Effector CD4-positive, alpha-beta T cell (primary cell): ENCODE data around the gene APP.

ENCODE experiments used
- DNase-seq: peaks from one replicate; pipeline ENCODE4 v3.0.0-alpha.2; 2020
- total RNA-seq: gene quantifications from one replicate; lab custom pipeline; 2026; lab: John Stamatoyannopoulos, UW

The APP gene
- total RNA-seq, result 46.7 reads per million, percentile 67 among the genes with 10 or more reads in this experiment

- DNase-seq, result peak; percentile 80
These were observed at the start of gene APP for GRCh38 chr21:26170471-26171257. Gene APP, minus strand, starts transcription at chr21:26170770. Its CDS starts 150 bp downstream, at chr21:26170620.

DNA sequence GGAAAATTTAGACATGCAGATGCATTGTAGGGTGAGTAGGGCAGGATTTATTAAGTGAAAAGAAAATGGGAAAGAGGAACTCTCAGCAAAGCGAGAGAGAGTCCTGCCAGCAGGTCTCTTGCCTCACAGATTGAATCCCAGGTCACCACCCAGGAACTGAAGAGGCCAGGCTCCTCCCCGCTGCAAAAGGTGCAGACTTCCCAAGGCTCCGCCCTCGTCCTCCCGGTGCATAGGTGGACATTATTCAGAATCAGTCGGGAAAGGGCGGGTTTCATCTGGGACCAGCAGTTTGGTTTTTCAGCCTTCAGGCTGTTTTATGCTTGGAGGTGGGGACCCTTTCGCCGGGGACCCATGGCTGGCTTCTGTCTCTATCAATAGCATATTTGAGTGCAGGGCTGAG is 41.6 kb upstream of the APP start:
- no peak for DNase-seq

DNA sequence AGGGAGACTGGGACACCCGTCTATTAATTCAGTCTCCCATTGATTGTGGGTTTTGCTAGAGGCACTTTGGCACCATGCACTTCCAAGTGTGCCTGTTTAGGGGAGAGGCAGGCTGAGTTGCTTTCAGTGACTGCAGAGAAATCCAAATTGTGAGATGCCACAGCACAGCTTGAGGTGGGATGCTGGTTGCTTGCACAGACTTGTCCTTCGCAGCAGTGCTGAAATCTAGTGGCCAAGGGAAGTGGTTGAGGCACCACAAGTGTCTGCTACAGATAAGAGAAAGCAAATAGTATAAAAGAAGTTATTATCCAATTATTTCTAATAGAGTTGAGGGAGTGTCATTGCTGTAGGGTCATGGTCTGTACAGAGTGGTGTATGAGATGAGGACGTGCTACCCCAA is 40.0 kb upstream of the APP start:
- no peak for DNase-seq

DNA sequence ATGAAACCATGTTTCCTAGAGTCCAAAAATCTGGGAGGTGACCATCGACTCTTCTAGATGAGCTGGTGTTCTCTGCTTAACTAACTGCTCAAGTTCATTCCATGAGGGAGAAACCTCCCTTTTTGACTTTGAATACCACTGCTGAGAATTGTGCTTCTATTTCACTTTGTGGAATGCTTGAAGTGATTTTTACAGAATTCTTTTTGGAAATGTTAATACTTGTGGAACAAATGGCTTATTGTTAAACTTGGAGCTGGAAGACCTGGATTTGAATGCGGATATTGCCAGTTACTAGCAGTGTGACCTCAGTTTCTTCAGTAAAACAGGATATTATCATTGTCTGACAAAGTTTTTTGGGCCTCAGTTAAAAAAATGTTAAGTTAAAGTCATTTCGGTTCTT is 36.5 kb upstream of the APP start:
- no peak for DNase-seq

GRCh38 chr21:26199456-26199855 is 28.9 kb upstream of the APP start:
- no peak for DNase-seq

DNA sequence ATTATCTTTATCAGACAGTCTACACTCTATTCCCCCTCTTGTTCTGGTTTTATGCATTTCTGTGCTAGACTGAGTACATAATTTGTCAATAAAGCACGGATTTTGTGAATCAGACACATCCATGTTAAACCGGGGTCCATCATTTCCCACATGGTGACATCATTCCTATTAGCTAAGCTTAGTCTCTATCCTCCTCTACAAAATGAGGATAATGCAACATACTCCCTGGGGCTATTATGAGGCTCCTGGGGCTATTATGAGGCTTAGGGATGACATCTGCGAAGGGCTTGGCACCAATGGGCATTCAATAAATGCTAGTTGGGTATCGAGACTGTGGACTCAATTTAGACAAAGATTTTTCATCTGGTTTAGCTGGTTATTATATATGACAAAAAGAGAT is 25.1 kb upstream of the APP start:
- no peak for DNase-seq

DNA sequence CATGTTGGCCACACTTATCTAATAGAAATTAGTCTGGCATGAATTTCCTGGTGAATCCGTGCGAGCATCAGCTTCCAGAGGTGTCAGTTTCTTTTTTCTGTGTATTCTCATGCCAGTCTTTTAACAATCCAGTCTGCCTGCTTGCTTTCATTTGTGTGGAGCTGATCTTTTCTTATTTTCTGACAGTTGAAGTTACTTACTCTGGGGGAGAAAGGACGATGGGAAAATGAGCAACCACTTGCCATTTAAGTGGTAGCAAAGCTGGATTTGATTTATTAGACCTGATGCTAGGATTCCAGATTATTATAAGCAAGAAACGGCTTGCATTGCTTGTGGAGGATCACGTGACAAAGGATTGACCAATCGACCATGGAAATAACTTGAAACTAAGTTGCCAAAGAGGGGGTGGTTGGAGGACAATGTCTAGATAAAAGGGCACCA is 24.3 kb upstream of the APP start:
- no peak for DNase-seq

GRCh38 chr21:26194326-26194725 is 23.8 kb upstream of the APP start:
- no peak for DNase-seq

DNA sequence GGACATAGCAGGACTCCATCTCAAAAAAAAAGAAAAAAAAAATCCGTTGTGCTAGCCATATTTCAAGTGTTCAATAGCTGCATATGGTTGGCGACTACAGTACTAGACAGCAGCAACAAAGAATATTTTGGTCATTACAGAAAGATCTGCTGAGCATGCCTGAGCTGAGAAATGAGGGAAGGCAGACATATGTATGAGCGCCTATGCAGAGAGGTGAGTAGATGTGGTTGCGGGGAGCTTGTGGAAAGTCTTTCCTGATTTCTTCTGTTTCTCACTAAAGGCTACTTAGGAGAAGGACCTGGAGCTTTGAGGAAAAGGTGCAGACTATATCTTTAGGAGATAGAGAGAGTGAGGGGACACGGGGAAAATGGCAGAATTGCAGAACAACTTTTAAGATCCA is 21.0 kb upstream of the APP start:
- DNase-seq, result no peak

DNA sequence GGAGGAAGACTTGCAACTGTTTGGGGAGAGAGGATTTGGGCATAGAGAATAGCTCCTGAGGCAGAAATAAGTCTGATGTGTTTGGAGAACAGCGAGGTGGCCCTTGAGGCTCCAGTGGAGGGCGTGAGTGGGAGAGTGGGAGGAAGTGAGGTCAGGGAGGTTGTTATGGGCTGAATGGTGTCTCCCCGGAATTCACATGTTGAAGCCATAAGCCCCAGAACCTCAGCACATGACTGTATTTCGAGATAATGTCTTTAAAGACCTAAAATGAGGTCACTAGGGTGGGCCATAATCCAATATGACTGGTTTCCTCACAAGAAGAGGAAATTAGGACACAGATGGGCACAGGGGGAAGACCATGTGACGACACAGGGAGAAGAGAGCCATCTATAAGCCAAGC is 17.9 kb upstream of the APP start:
- no peak for DNase-seq

- no peak for DNase-seq
These were observed 14.9 kb upstream of the APP start for GRCh38 chr21:26185446-26185845.

DNA sequence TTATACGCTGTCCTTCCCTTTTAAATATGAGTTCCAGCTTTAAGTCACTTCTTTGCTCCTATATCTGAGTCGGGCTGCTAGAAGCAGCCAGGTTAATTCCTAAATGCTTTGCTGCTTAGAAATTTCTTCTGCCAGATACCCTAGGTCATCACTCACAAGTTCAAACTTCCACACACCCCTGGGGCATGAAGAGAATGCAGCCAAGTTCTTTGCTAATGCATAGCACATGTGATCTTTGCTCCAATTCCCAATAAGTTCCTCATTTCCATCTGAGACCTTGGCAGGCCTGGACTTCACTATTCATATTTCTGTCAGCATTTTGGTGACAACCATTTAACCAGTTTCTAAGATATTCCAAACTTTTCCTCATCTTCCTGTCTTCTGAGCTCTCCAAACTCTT is 14.5 kb upstream of the APP start:
- DNase-seq, result no peak

GRCh38 chr21:26179501-26179900 is 8.9 kb upstream of the APP start:
- no peak for DNase-seq

GRCh38 chr21:26177746-26178426 is 7.3 kb upstream of the APP start:
- no peak for DNase-seq

DNA sequence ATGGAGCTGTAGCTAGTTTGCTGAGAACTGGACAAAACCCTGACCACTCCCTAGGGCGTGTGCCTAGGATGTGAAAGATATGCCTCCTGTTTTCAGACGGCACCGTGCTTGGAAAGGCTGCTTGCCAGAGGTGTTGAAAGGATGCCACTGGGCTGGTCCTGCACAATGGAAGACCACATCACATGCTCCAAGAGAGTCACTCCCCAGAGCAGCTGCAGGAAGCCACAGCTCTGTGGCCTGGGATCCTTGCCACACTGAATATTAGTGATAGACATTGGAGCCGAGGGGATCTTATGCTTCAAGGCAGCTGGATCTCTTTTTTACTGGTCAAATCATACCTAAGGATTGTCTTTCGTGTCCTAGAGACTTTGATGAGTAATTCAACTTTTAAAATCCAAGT is 6.6 kb upstream of the APP start:
- no peak for DNase-seq

GRCh38 chr21:26171258-26172100 is 909 bp upstream of the APP start:
- DNase-seq, result no peak

DNA sequence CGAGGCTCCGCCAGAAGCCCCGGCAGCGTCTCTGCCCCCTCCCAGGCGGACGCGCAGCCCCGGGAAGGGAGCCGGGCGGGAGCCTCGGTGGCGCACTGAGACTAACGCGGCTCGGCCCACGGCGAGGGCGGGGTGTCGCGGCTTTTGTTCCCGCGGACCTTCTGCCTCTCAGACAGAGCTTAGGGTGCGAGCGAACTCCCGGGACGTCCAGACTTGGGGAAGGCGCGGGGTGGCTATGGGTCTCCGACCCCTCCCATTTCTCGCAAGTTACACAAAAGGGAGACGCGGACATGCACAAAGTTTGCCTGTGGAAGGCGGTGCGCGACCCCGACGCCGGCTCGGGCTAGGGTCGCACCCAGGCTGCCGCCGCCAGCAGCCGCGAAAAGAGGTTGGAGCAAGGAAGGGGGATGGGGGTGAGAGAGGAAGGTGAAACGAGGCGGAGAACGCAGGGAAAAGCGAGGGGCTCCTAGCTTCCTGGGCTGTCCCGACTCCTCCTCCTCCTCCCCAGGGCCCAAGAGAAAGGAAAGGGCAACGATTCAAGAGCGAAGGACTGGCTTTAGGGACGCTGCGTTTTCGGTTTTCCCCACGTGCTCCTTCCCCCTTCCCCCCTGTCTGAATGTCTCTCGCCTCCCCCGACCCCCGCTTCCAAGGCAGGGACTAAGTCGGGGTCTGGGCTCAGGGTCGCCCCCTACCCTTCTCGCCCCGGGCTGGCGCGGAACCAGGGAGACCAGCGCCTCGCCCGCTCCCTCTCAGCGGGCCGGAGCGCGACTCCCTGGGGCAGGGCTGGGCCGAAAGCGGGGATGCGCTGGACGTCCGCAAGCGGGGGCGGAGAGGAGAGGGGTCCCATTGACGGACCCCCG is 729 bp downstream of the APP start:
- peak; percentile 10 for DNase-seq

DNA sequence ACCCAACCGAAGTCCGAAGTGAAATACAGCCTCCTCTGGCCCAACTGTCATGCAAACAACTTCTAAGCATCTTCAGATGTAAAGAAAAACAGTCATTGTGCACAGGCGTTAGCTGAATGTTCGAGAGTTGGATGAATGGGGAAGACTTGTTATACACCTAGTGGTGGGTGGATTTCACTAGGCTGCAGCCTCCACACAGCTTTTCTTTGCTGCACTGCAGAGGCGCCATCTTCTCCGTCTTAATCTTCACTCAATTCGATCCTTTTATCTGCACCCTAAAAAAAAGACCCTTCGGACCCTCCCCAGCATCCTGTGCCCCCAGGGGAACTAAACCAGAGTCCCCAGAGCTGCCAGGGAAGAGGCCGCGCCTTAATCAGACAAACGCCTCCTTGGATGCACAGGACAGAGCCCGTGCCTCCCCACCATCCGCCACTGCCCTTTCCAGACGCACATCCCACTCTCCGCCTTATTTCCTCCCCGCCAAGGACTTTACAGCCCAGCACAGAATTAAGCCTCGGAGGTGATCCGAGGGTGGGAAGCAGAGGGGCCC is 1.4 kb downstream of the APP start:
- peak; percentile 21 for DNase-seq

DNA sequence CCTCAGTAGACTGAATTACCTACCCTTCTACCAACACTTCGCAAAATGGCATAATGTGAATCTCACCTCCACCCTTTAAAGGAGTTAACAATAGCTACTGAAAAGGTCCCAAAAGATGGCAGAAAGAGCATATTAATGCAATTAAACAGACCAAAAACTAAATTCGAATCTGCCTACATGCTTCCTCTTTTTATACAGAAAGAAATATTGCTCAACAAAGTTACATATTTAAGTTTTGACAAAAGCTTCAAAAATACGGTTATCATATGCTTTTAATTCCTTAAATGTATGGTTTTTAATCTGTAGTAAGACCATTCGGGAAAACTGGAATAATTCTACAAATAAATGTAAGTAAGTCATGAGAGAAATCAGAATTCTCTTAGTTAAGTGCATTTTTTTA is 2.2 kb downstream of the APP start:
- no peak for DNase-seq

- DNase-seq, result no peak
These were observed 3.0 kb downstream of the APP start for GRCh38 chr21:26167593-26167992.

DNA sequence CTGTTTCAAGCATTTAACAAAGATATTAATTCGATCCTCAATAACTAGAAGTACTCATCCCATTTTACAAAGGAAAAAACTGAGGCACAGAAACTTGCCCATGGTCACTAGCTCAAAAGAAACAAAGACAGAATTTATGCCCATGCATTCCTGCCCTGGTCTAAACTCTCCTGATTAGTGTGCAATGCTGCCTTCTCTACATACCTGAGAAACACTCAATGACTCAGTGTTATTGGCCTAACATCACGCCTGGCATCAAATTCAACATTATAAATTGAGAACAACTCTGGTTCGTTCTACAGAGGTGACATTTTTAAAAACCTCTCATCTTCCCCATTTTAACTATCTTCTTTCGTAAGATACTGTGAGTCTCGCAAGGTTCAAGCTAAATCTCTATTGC is 5.2 kb downstream of the APP start:
- DNase-seq, result no peak

DNA sequence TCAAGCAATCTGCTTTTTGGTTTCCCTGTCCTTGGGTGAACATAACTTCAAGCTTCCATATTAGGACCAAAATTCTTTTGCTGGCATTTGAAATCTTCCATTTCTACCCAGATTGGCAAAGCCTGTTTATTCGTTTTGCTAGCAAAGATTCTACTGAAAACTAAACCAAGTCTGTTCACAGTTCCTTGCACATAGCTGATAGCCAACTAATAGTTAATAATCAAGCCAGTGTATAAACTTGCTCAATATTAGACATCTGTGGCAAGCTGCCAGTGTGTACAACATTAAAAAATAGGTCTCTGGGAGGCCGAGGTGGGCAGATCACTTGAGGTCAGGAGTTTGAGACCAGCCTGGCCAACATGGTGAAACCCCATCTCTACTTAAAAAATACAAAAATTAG is 6.3 kb downstream of the APP start:
- DNase-seq, result no peak
